GM11168 (cell line): ENCODE data around the gene PLA2G5.

Source experiments
- in situ Hi-C: fragments of 300-500 bp; cut with MboI; formaldehyde crosslinking; loops from one replicate; pipeline ENCODE4 v1.12.0; 2022; ENCODE audit warnings: low sequenced_read_pairs; ENCODE audit not compliant: unreplicated experiment

PLA2G5 gene

GRCh38 chr1:20139776-20140612 lies 70.0 kb downstream of the PLA2G5 start:
- in situ Hi-C loops: no loop called here

GRCh38 chr1:20141001-20141400 lies 71.0 kb downstream of the PLA2G5 start:
- in situ Hi-C loops: no loop called here

GRCh38 chr1:20141466-20141865 lies 71.5 kb downstream of the PLA2G5 start:
- in situ Hi-C loops: no loop called here
